PC-3 (cell line): ENCODE data around the gene MSANTD7. TPM values are rescaled to one million over a fixed set of nuclear protein-coding genes. Genes with fewer than 3 reads are reported as not detected.
A peak's percentile ranks its signal among the peaks of the same experiment; 100 is the strongest.

Source experiments
- ATAC-seq: fragments of 200-7000 bp; cut with Tn5 transposase; 2 replicates; pipeline ENCODE4 v1.9.1; 2020; ENCODE audit warnings: mild to moderate bottlenecking, moderate library complexity
- BruUV-seq: library from RNA; stranded (reverse); fragments of 400-500 nt; replicated peaks from 2 replicates; lab custom pipeline; 2021; lab: Mats Ljungman, UMichigan
- CTCF ChIA-PET: fragments of 300-600 bp; sonication (Branson Sonifier 250); formaldehyde crosslinking; loops from one replicate; lab custom pipeline; 2022; ENCODE audit warnings: antibody characterized with exemption; lab: Charles Lee
- POLR2A ChIA-PET: fragments of 300-600 bp; sonication (Branson Sonifier 250); formaldehyde crosslinking; loops from one replicate; lab custom pipeline; 2022; ENCODE audit warnings: antibody characterized with exemption; ENCODE audit not compliant: unreplicated experiment; lab: Charles Lee
- DNase-seq: peaks from one replicate; pipeline ENCODE4 v3.0.0-alpha.2; 2015
- H2AFZ ChIP-seq: fragments of 300-600 bp; sonication (generic); 2 replicates; pipeline ENCODE4 v1.6.0; 2016; ENCODE audit warnings: antibody characterized with exemption, low read length
- H3F3A ChIP-seq: fragments of 300-600 bp; sonication (generic); one replicate; pipeline ENCODE4 v1.6.0; 2017; ENCODE audit warnings: antibody characterized with exemption, low read length, control low read depth, mild to moderate bottlenecking; ENCODE audit not compliant: unreplicated experiment
- H3K27ac ChIP-seq: fragments of 300-600 bp; sonication (generic); 2 replicates; pipeline ENCODE4 v1.5.1; 2016; ENCODE audit warnings: mild to moderate bottlenecking, low read length
- H3K27me3 ChIP-seq: fragments of 300-600 bp; sonication (generic); 2 replicates; pipeline ENCODE4 v1.6.1; 2016; ENCODE audit warnings: low read length, mixed read lengths
- H3K36me3 ChIP-seq: fragments of 300-600 bp; sonication (generic); 2 replicates; pipeline ENCODE4 v1.6.1; 2016; ENCODE audit warnings: low read depth, mixed run types, low read length, mixed read lengths
- H3K4me1 ChIP-seq: fragments of 300-600 bp; sonication (generic); 2 replicates; pipeline ENCODE4 v1.5.1; 2016; ENCODE audit warnings: low read length; ENCODE audit not compliant: insufficient read depth
- H3K4me2 ChIP-seq: fragments of 300-600 bp; sonication (generic); 2 replicates; pipeline ENCODE4 v1.6.0; 2016; ENCODE audit warnings: low read length
- H3K4me3 ChIP-seq: fragments of 300-600 bp; sonication (generic); 2 replicates; pipeline ENCODE4 v1.5.1; 2016; ENCODE audit warnings: mild to moderate bottlenecking, low read length, mixed read lengths
- H3K79me2 ChIP-seq: fragments of 300-600 bp; sonication (generic); 2 replicates; pipeline ENCODE4 v1.6.1; 2017; ENCODE audit warnings: low read length, mixed read lengths
- H3K9ac ChIP-seq: fragments of 300-600 bp; sonication (generic); 2 replicates; pipeline ENCODE4 v1.6.0; 2016; ENCODE audit warnings: mild to moderate bottlenecking, low read length
- H3K9me2 ChIP-seq: fragments of 300-600 bp; sonication (generic); replicated peaks from 2 replicates; pipeline ENCODE4 v1.6.1; 2016; ENCODE audit warnings: mixed run types, low read length, mixed read lengths
- H3K9me3 ChIP-seq: fragments of 300-600 bp; sonication (generic); 2 replicates; pipeline ENCODE4 v1.6.1; 2016; ENCODE audit warnings: low read length, mixed read lengths
- H4K20me1 ChIP-seq: fragments of 300-600 bp; sonication (generic); 2 replicates; pipeline ENCODE4 v1.6.1; 2016; ENCODE audit warnings: low read length, mixed read lengths
- CTCF ChIP-seq: fragments of 300-600 bp; sonication (generic); conservative IDR thresholded peaks from 2 replicates; pipeline ENCODE4 v1.5.1; 2017; ENCODE audit warnings: antibody characterized with exemption, low read depth, mild to moderate bottlenecking, low read length
- EZH2 ChIP-seq: fragments of 300-600 bp; sonication (generic); IDR thresholded peaks from one replicate; pipeline ENCODE4 v1.6.1; 2017; ENCODE audit warnings: antibody characterized with exemption, mild to moderate bottlenecking, low read length; ENCODE audit not compliant: unreplicated experiment
- EZH2phosphoT487 ChIP-seq: fragments of 300-600 bp; sonication (generic); IDR thresholded peaks from 2 replicates; pipeline ENCODE4 v1.6.1; 2018; ENCODE audit warnings: mild to moderate bottlenecking, antibody characterized with exemption, low read length, borderline replicate concordance
- intact Hi-C: fragments of 100-400 bp; cut with micrococcal nuclease; formaldehyde crosslinking; loops from 2 replicates; pipeline ENCODE4 v1.9.0; 2023
- total RNA-seq: library from RNA; depleted of rRNA; stranded (reverse); fragments of >200 nt; gene quantifications from 2 replicates; pipeline ENCODE4 v1.2.3, GENCODE V29; 2014

Gene MSANTD7
- total RNA-seq, 1 experiment from 2014 or later: 10.7 TPM

DNA sequence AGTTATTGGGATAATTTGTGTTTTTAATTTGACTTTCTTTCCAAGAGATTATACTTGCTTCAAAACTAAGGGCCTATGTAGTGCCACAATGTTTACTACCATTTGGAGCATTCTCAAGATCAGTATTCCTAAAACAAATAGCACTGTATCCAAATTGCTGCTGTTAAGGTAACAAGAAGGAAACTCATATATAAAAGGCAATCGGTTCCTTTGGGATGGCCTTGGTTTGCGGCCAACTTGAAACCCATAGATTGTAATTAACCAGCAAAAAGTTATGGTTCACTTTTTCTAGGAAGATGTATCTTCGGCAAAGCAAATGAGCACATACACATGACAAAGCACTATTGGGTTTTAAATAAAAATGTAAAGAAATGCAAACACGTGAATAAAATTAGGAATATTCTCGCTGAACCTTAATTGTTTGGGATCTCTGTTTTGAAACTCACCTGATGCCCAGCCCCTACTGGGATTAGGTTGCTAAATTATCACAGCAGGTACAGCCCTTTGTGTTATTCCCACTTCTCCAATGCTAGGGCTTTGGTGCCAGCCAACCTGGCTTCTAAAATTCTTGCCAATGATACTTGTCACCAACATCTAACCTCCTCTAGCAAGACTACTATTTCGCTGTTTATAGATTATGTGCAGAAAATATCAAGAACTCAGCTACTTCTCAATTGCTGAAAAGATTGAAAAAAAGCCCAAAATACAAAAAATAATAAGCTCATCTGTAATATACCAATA is 16.3 kb upstream of the MSANTD7 start:
- H2AFZ ChIP-seq: no peak overlapping the region
- no peaks in the 10 kb centered on the region for H3K79me2 ChIP-seq
- no peaks in the 10 kb centered on the region for H3F3A ChIP-seq
- H3K9ac ChIP-seq: no peak overlapping the region
- no peak for DNase-seq
- H3K9me3 ChIP-seq: no peaks in the 10 kb centered on the region
- TF ChIP-seq EZH2phosphoT487 (no peak), CTCF (no peak), EZH2 (no peak)
- H3K4me2 ChIP-seq: no peak overlapping the region
- no peaks in the 10 kb centered on the region for H3K27me3 ChIP-seq
- no peaks in the 10 kb centered on the region for H3K9me2 ChIP-seq
- CTCF ChIA-PET: interaction anchor here (0.6 kb wide), 1 partner anchor 185 kb away, joined by 4 read pairs; no protein-coding TSS in a partner anchor
- intact Hi-C loops: loop anchor here (2.0 to 5.0 kb wide), 6 partner anchors 39 to 695 kb away; no protein-coding TSS in a partner anchor
- ATAC-seq: no peak
- H3K36me3 ChIP-seq: no peaks in the 10 kb centered on the region
- H3K4me1 ChIP-seq: peaks cover 19% of the 10 kb centered on the region
- H3K27ac ChIP-seq: no peak overlapping the region
- BruUV-seq: no TSS peak
- H3K4me3 ChIP-seq: no peak overlapping the region
- POLR2A ChIA-PET: no interaction called here
- no peaks in the 10 kb centered on the region for H4K20me1 ChIP-seq

- H4K20me1 ChIP-seq: no peaks in the 10 kb centered on the region
- no peaks in the 10 kb centered on the region for H3K27me3 ChIP-seq
- no peak overlapping the region for H3K27ac ChIP-seq
- no peak overlapping the region for H3K9ac ChIP-seq
- peaks cover 19% of the 10 kb centered on the region for H3K4me1 ChIP-seq
- H3F3A ChIP-seq: no peaks in the 10 kb centered on the region
- BruUV-seq: no TSS peak
- TF ChIP-seq EZH2phosphoT487 (no peak), EZH2 (no peak), CTCF (peak; percentile 70)
- H3K9me3 ChIP-seq: no peaks in the 10 kb centered on the region
- no peaks in the 10 kb centered on the region for H3K79me2 ChIP-seq
- no peak overlapping the region for H2AFZ ChIP-seq
- H3K4me3 ChIP-seq: no peak overlapping the region
- ChIA-PET CTCF (interaction anchor here (0.7 to 0.8 kb wide), 2 partner anchors 263 to 277 kb away, joined by 3 read pairs; no protein-coding TSS in a partner anchor), POLR2A (no interaction called here)
- H3K9me2 ChIP-seq: no peaks in the 10 kb centered on the region
- no peak overlapping the region for H3K4me2 ChIP-seq
- H3K36me3 ChIP-seq: no peaks in the 10 kb centered on the region
- peak; percentile 60 for ATAC-seq
- peak; percentile 60 for DNase-seq
- intact Hi-C loops: loop anchor here (1.0 to 5.0 kb wide), 6 partner anchors 151 to 696 kb away; no protein-coding TSS in a partner anchor
These were observed 15.0 kb upstream of the MSANTD7 start for GRCh38 chr10:14822879-14823755.
